Measurements from ENCODE around the gene NDFIP1. TPM values are rescaled to one million over a fixed set of nuclear protein-coding genes. Genes with fewer than 3 reads are reported as not detected.
"Not testable (repeated sequence)": the region's sequence is repeated elsewhere in the genome, so short reads cannot be mapped to it uniquely, and the experiment has no call there.

NDFIP1 gene
- total RNA-seq, 4 donors from 2014 or later, result 37.1 to 63.5 (median 42.5) TPM

DNA sequence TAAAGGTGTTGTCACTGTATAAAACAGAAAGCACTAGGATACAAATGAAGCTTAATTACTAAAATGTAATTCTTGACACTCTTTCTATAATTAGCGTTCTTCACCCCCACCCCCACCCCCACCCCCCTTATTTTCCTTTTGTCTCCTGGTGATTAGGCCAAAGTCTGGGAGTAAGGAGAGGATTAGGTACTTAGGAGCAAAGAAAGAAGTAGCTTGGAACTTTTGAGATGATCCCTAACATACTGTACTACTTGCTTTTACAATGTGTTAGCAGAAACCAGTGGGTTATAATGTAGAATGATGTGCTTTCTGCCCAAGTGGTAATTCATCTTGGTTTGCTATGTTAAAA lies 43.8 kb downstream of the NDFIP1 start:
- Histone ChIP-seq H3K9me3 (no peaks in the 10 kb centered on the region), H3K27me3 (no peaks in the 10 kb centered on the region), H3K4me1 (no peaks in the 10 kb centered on the region), H3K27ac (no peak overlapping the region), H3K36me3 (peaks cover 0 to 14% of the 10 kb centered on the region in 2 donors), H3K4me3 (no peak overlapping the region)
- DNase-seq, result no peak
- in situ Hi-C loops (cut with MboI; ENCODE audit: low sequenced_read_pairs in 4 of 4) (loop anchor here in 3 of 4 donors (10.0 to 25.0 kb wide), 3 partner anchors 402 to 535 kb away; partner anchors contain the start of gene FGF1 (in 1 of the 3)), intact Hi-C loops (cut with DNase I; ENCODE audit: low total_unique reads) (loop anchor here (2.0 kb wide), 1 partner anchor 396 kb away; no protein-coding TSS in a partner anchor)
- ATAC-seq, result no peak
- TF ChIP-seq POLR2A (IDR thresholded peaks at IDR 0.05), result no peak
- TF ChIP-seq, protein P1, sequence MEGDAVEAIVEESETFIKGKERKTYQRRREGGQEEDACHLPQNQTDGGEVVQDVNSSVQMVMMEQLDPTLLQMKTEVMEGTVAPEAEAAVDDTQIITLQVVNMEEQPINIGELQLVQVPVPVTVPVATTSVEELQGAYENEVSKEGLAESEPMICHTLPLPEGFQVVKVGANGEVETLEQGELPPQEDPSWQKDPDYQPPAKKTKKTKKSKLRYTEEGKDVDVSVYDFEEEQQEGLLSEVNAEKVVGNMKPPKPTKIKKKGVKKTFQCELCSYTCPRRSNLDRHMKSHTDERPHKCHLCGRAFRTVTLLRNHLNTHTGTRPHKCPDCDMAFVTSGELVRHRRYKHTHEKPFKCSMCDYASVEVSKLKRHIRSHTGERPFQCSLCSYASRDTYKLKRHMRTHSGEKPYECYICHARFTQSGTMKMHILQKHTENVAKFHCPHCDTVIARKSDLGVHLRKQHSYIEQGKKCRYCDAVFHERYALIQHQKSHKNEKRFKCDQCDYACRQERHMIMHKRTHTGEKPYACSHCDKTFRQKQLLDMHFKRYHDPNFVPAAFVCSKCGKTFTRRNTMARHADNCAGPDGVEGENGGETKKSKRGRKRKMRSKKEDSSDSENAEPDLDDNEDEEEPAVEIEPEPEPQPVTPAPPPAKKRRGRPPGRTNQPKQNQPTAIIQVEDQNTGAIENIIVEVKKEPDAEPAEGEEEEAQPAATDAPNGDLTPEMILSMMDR (IDR thresholded peaks at IDR 0.05 in 4 of 5, conservative IDR thresholded peaks at IDR 0.05 in 1 of 5), result no peak

DNA sequence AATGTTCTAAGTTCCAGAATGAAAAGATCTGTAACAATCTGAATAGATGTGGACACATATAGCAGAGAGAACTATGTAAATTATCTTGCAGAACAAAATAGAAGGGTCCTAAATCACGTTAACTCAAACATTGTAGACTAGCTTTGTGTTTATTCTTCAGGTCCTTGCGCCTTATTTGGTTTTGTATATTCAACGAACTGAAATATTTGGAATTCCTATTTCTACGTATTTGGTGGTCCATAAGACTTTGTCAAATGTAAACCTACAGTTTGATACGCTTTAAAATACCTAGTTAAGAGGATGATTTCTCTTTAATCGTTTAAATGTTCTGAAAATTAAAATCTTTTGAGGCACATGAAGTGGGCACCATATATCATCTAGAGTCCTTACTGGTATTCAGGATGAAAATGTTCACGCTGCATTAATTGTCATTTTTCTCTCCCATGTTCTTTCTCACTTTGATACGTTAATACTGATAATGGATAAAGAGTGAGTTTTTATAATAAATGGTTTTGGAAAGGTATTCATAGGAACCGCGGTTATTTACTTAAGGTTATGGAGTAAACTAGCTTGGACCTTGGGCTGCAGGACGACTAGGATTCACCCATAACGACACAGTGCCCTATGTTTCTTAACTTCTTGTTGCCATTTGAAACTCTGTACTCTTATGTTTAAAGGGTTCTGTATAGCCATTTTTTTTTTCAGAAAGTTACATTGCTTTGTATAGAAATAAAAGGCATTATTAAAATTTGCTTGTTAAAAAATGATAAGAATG lies 45.3 kb downstream of the NDFIP1 start:
- in situ Hi-C loops (cut with MboI; ENCODE audit: low sequenced_read_pairs in 4 of 4), result loop anchor here in 3 of 4 donors (10.0 to 25.0 kb wide), 3 partner anchors 401 to 533 kb away; partner anchors contain the start of gene FGF1 (in 1 of the 3)
- no peaks in the 10 kb centered on the region for H3K4me1 ChIP-seq
- H3K9me3 ChIP-seq, result no peaks in the 10 kb centered on the region
- H3K36me3 ChIP-seq, result peaks cover 0 to 4% of the 10 kb centered on the region in 2 donors
- no peak overlapping the region for H3K4me3 ChIP-seq
- DNase-seq (no peak), ATAC-seq (no peak)
- H3K27me3 ChIP-seq, result no peaks in the 10 kb centered on the region
- no peak overlapping the region for H3K27ac ChIP-seq
- intact Hi-C loops (cut with DNase I; ENCODE audit: low total_unique reads), result loop anchor here (2.0 kb wide), 1 partner anchor 395 kb away; no protein-coding TSS in a partner anchor
- TF ChIP-seq POLR2A (IDR thresholded peaks at IDR 0.05), result no peak
- TF ChIP-seq, protein P1 (IDR thresholded peaks at IDR 0.05 in 4 of 5, conservative IDR thresholded peaks at IDR 0.05 in 1 of 5), result no peak

DNA sequence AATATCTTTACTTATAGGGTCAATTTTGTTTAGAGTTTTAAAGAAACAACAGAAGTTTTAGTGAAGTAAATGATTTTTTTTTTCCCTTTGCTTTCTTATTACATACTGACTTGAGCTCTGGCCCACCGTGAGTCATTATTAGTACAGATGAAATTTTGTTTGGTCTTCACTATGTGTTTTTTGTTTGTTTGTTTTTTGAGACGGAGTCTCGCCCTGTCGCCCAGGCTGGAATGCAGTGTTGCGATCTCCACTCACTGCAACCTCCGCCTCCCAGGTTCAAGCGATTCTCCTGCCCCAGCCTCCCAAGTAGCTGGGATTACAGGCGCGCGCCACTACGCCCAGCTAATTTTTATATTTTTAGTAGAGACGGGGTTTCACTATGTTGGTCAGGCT lies 45.9 kb downstream of the NDFIP1 start:
- H3K36me3 ChIP-seq; H3K9me3 ChIP-seq; H3K4me3 ChIP-seq; H3K27ac ChIP-seq; H3K4me1 ChIP-seq; DNase-seq; ATAC-seq; intact Hi-C loops (cut with DNase I; ENCODE audit: low total_unique reads); H3K27me3 ChIP-seq: not testable (repeated sequence)
- in situ Hi-C loops (cut with MboI; ENCODE audit: low sequenced_read_pairs in 4 of 4), result loop anchor here in 3 of 4 donors (10.0 to 25.0 kb wide), 3 partner anchors 400 to 533 kb away; partner anchors contain the start of gene FGF1 (in 1 of the 3)

DNA sequence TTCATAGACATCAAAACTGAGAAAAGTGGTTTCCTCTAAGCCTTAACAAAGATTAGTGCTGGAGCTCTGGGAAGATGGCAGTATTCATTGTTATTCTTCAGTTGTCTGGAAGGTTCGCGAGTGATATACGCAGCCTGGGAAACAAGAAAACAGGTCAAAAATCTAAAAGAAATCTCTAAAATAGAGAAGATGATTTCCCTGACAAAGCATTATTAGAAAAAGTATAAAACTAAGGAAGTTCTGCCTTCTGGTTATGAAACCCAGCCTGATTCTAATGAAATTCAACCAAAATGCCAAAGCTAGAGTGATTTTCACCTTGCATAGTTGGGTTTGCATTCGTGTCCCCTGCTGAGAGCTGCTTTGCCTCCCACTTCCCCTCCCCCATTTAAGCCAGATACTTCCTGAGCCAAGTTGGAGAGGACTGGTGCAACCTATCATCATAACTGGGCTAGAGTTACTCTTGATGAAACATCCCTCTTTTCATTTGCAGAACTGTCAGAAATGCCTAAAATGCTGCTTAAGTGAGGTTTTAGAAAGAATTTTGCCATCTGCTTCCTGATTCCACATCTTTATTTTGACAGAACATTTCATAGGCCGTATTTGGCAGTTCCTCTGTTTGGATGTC lies 48.4 kb downstream of the NDFIP1 start:
- TF ChIP-seq, protein P1 (IDR thresholded peaks at IDR 0.05 in 4 of 5, conservative IDR thresholded peaks at IDR 0.05 in 1 of 5), result no peak
- TF ChIP-seq POLR2A (IDR thresholded peaks at IDR 0.05), result no peak
- H3K4me1 ChIP-seq, result no peaks in the 10 kb centered on the region
- in situ Hi-C loops (cut with MboI; ENCODE audit: low sequenced_read_pairs in 4 of 4), result loop anchor here in 3 of 4 donors (10.0 to 25.0 kb wide), 3 partner anchors 398 to 530 kb away; partner anchors contain the start of gene FGF1 (in 1 of the 3)
- no peak for DNase-seq
- H3K27ac ChIP-seq, result no peak overlapping the region
- H3K36me3 ChIP-seq, result peaks cover 0 to 4% of the 10 kb centered on the region in 2 donors
- H3K4me3 ChIP-seq, result no peak overlapping the region
- ATAC-seq, result no peak
- intact Hi-C loops (cut with DNase I; ENCODE audit: low total_unique reads), result no loop called here
- H3K9me3 ChIP-seq, result no peaks in the 10 kb centered on the region
- no peaks in the 10 kb centered on the region for H3K27me3 ChIP-seq

DNA sequence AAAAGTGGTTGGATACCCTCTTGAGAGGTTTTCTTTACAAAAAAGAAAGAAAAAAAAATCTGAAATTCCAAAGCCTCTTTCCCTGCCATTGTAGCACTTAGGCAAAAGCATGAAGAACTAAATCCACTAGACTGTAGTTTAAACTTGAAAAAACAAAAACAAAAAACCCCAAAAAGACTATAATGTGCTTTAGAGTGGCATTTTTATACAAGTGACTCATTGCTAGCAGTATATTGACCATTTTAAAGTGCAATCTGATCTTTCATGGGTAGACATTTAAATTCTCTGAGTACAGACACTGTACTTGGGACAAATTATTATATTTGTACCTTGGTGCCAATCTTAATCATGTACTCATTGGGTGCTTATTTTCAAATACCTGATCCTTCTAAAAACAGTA lies 50.8 kb downstream of the NDFIP1 start:
- H3K27ac ChIP-seq, result no peak overlapping the region
- no peaks in the 10 kb centered on the region for H3K36me3 ChIP-seq
- TF ChIP-seq, protein P1 (IDR thresholded peaks at IDR 0.05 in 4 of 5, conservative IDR thresholded peaks at IDR 0.05 in 1 of 5), result no peak
- no peak for TF ChIP-seq POLR2A (IDR thresholded peaks at IDR 0.05)
- in situ Hi-C loops (cut with MboI; ENCODE audit: low sequenced_read_pairs in 4 of 4) (loop anchor here in 3 of 4 donors (10.0 to 25.0 kb wide), 3 partner anchors 395 to 528 kb away; partner anchors contain the start of gene FGF1 (in 1 of the 3)), intact Hi-C loops (cut with DNase I; ENCODE audit: low total_unique reads) (no loop called here)
- H3K27me3 ChIP-seq, result no peaks in the 10 kb centered on the region
- DNase-seq (no peak), ATAC-seq (no peak)
- H3K4me3 ChIP-seq, result no peak overlapping the region
- no peaks in the 10 kb centered on the region for H3K9me3 ChIP-seq
- H3K4me1 ChIP-seq, result no peaks in the 10 kb centered on the region
